Measurements from ENCODE around the gene RBM14. TPM values are rescaled to one million over a fixed set of nuclear protein-coding genes. Genes with fewer than 3 reads are reported as not detected.

The RBM14 gene
- total and polyA plus RNA-seq, 2 of the 4 experiments (the other 2 are of a cell fraction): 9.3 to 31.1 TPM

DNA sequence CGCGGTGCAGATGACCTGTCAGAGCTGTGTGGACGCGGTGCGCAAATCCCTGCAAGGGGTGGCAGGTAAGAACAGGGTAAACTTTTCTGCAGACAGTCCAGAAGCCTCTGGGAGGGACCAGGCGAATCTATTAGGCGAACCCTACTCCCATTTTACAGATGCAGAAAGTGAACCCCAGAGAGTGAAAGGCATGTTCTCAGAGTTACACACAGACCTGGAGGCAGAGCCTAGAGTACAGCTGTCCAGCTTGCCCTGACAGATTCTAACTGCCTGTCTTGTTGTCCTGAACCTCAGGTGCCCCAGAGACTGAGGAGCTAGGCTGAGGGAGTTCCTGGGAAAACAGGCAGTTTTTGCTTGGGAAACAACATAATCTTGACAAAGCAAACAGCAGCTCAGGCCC, 22.8 kb upstream of the RBM14 start:
- POLR2A ChIA-PET (ENCODE audit: unreplicated experiment): no interaction called here
- in situ Hi-C loops (cut with MboI; ENCODE audit: low sequenced_read_pairs) (no loop called here), intact Hi-C loops (cut with micrococcal nuclease) (no loop called here), dilution Hi-C loops (cut with HindIII; ENCODE audit: low sequenced_read_pairs, unreplicated experiment) (no loop called here)
- Histone ChIP-seq H3K9ac (ENCODE audit: low read depth, low read length) (peak overlapping the region; percentile 93), H3K9me3 (ENCODE audit: control insufficient read depth, insufficient read depth, low read length) (no peaks in the 10 kb centered on the region), H3K4me1 (ENCODE audit: control insufficient read depth, insufficient read depth, low read length) (peaks cover 11% of the 10 kb centered on the region), H3K9me1 (ENCODE audit: insufficient read depth, low read length) (peaks cover 19% of the 10 kb centered on the region), H4K20me1 (ENCODE audit: insufficient read depth, low read length) (no peaks in the 10 kb centered on the region), H2BK20ac (ENCODE audit: low read depth, low read length) (no peak overlapping the region), H3K79me1 (ENCODE audit: low read depth in 1 of 2, low read length in 2 of 2) (peaks cover 23 to 35% of the 10 kb centered on the region in 2 experiments), H2AK9ac (replicated peaks; ENCODE audit: low read depth, low read length, poor library complexity) (peak overlapping the region; percentile 90), H4K91ac (ENCODE audit: insufficient read depth, low read depth, low read length) (peak overlapping the region; percentile 75; the same call in 1 of the 2 replicates), H4K8ac (ENCODE audit: low read depth in 2 of 2, low read length in 2 of 2) (peak overlapping the region; percentile 71 to 96), H3K4ac (ENCODE audit: low read depth, low read length) (peak overlapping the region; percentile 90), H2AK5ac (ENCODE audit: low read depth, low read length) (peak overlapping the region; percentile 46), H2BK5ac (ENCODE audit: low read depth, low read length, poor library complexity, severe bottlenecking) (peak overlapping the region; percentile 75), H2BK15ac (ENCODE audit: low read depth, low read length) (0 out of 3 replicates have a peak overlapping the region, but pooled peaks have one; percentile 18), H3K23ac (ENCODE audit: low read depth, low read length) (peak overlapping the region; percentile 87; the same call in 1 of the 2 replicates), H3K27ac (ENCODE audit: insufficient read depth, low read length) (peak overlapping the region; percentile 85; the same call in 1 of the 2 replicates), H3K18ac (ENCODE audit: low read depth, low read length) (no peak overlapping the region), H3K56ac (ENCODE audit: extremely low read depth, insufficient read depth, low read length) (no peak overlapping the region), H2AFZ (replicated peaks; ENCODE audit: low read length, poor library complexity) (peak overlapping the region; percentile 99), H3K27me3 (ENCODE audit: control insufficient read depth, insufficient read depth, low read length) (no peaks in the 10 kb centered on the region), H3K36me3 (ENCODE audit: control insufficient read depth, insufficient read depth, low read length) (peaks cover 2% of the 10 kb centered on the region; the same call in 1 of the 2 replicates), H4K5ac (ENCODE audit: low read depth, low read length) (no peak overlapping the region), H3K14ac (replicated peaks; ENCODE audit: low read depth, low read length) (peak overlapping the region; percentile 95), H3K4me2 (ENCODE audit: low read depth, low read length) (peak overlapping the region; percentile 89), H3K4me3 (ENCODE audit: insufficient read depth, low read depth, low read length) (peak overlapping the region; percentile 71), H2BK120ac (ENCODE audit: low read depth, low read length) (0 out of 2 replicates have a peak overlapping the region, but pooled peaks have one; percentile 20)
- TSS peak; percentile 56 for BruUV-seq (replicated peaks)
- TF ChIP-seq RFX5 (IDR thresholded peaks at IDR 0.05; ENCODE audit: low read depth, low read length) (no peak), CHD1 (IDR thresholded peaks at IDR 0.05; ENCODE audit: low read depth, low read length) (no peak), CEBPB (IDR thresholded peaks at IDR 0.05; ENCODE audit: low read depth, low read length) (no peak), RAD21 (IDR thresholded peaks at IDR 0.05; ENCODE audit: low read length) (no peak), CTCF (conservative IDR thresholded peaks at IDR 0.05; ENCODE audit: low read depth, low read length) (no peak)
- DNase-seq: no peak
- no peak for ATAC-seq (ENCODE audit: low read depth)
- CTCF ChIA-PET: interaction anchor here (0.5 kb wide), 1 partner anchor 24 kb away, joined by 4 read pairs; no protein-coding TSS in a partner anchor
- WGBS, 2 experiments (ENCODE audit: extremely low coverage in 2 of 2, insufficient read length in 1 of 2): 40% methylated on average over 2 of the region's 7 CpGs; no CpG with 5 or more reads in 1 of the 2 experiments

Measured in IMR-90 (cell line).